Diencephalon (tissue), 1 donor: ENCODE data around the gene HMCN1. TPM values are rescaled to one million over a fixed set of nuclear protein-coding genes. Genes with fewer than 3 reads are reported as not detected.

Experiments used
- total RNA-seq: library from RNA; depleted of rRNA; stranded (reverse); fragments of >200 nt; gene quantifications from one replicate; pipeline ENCODE4 v1.2.3, GENCODE V29; 2014

Gene HMCN1
- 4.4 TPM for total RNA-seq

GRCh38 chr1:185733818-185734735, at the start of gene HMCN1:
HMCN1 (plus strand) TSS chr1:185734391; CDS start chr1:185734780, 389 bp downstream.

